ENCODE measurements around the gene GLS.
"Not testable (repeated sequence)": the region's sequence is repeated elsewhere in the genome, so short reads cannot be mapped to it uniquely, and the experiment has no call there.

The GLS gene

DNA sequence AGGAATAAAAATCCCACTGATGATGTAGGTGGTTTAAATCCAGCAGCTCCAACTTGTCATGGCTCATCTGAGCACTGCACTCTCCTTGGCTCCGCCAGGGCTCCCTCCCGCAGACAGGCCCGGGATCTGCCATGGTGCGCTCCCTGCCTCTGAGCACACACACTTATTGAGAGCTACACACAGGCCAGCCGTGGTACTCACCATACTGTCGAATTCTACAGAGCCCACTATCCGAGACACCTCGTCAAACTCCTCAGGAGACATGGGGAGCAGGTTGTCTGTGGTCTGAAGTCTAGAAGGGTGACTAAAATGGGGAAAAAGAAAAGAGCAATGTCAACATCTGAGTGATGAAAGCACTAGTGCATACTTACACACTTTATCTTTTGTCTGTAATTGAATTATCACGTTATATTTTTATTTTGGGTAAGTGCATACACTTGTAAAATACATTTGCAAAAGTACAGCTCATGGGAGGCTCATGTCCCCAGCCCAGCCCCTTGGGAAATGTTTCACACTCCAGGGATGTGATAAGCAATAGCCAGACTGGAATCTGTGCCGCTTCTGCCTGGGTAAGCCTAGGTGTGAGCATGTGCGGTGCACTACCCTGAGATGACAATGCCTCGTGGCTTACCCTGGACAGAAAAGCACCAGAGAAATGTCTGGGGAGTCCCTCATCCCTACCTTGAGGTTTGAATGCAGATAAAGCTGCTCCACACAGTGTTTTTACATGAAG is 94.2 kb downstream of the GLS start:
- DNase-seq = no peak

DNA sequence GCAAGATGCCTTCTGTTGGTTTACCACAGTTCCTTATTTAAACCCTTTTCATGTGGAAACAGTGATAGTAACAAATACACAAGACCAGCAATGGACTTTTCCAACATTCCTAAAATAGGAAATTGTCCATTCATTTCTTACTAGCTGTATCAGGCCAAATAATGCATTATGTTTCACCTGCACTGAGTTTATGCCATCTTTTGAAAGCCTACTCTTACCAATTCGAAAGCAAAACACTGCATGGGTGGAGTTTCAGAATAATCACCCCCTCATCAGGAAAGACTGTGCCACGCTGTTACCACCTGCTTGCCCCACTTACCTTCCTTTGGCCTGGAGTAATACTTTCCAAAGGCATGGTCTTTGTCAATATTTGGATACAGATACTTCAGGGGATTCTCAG is 95.9 kb downstream of the GLS start:
- DNase-seq = no peak

DNA sequence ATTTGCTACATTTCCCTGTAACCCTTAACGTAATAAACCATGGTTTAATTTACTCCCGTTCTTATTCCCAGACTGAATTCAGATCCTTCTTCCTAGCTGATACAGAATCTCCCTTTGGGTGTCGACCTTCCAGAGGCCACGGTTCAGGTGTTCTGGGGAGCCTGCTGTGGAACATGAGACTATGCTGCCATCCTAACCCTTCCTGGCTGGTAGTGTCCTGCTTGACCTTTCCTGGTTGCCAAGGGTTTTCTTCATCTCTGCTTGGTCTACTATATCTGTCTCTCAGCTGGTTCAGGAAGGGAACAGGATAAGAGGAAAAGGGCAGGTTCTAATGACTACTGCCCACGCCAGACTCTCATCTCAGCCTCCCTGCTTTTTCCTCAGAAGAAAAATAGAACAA is 96.9 kb downstream of the GLS start:
- DNase-seq = no peak

DNA sequence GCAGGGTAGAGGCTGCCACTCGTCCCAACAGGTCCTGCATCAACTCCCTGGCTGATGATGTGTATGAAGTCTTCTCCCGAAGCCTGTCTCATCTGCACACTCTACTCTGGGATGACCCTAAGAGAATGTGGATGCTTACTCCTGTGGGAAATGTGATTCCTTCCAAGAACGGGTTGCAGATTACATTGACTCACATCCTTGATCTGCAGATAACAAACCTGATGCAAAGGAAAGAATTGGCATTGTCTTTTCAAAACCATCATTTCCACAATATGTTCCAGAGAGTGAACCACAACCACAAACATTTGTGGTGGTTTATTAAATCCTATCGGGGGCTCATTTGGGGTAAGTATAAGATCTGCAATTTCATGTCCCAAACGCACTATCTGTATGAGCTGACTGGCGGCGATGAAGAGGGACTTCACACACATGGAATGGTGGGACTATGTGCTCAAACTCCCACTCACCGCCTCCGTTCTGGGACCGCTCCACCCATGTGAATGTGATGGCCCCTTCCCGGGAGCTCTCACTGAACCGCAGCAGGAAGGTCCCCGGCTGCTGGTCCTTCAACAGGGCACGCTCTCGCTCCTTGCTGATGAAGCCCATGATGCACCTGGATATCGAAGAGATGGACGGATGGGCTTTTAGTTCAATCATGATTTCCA is 97.9 kb downstream of the GLS start:
- DNase-seq = no peak

DNA sequence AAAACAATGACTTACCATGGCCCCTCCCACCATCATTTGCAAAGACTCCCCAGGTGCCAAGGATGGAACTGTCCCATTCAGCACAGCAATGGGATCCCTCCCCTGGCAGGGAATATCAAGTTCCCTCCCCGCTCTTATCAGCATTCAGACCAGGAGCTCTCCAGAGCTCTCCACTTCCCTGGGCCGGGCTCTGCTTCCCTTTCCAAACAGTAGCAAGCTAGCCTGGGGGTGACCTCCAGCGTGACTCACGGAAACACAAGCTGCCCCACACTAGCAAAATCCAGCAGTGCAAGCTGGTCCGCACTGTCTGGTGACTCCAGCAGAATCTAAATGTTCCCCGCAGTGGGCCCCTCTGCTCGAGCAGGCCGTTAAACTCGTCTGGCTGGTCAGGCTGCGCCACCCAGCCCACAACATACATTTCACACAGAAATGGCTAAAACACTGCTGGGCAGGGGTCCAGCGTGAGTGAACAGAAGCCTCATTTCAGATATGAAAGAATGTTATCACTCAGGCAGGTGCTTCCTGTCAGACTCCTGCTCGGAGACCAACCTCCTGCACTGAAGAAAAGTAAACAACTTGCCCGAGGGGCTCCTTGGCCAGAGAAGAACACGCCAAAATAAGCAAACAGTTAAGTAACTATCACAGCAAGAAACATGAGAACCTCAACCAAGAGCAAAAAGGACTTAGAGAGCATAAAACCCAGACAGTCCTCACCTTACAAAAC is 99.4 kb downstream of the GLS start:
- DNase-seq = no peak

DNA sequence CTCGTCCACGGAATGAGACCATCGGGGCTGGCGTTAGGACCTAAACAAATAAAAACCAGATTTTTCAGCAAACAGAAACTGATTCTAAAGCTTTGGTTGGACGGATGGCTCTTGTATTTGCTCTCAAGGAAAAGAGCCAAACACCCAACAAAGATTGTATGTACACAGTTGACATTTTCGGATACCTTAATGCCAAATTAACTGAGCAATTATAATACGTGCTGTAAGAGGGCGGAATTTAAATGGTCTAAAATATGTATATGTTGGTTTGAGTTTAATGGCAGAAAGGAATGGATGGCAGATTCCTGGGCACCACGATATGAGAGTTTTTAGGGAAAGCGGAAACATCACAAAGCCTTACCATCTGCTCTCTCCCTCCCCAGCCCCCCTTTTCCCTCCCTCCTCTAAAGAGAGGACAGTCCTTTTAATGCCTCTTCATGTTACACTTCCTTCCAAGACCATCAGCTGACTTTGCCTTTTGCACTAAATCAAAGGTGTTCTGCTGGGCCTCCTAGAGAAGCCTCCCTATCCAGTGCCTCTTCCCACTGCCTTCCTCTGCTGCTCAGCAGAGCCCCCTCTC is 100.1 kb downstream of the GLS start:
- DNase-seq = peak; percentile 42

DNA sequence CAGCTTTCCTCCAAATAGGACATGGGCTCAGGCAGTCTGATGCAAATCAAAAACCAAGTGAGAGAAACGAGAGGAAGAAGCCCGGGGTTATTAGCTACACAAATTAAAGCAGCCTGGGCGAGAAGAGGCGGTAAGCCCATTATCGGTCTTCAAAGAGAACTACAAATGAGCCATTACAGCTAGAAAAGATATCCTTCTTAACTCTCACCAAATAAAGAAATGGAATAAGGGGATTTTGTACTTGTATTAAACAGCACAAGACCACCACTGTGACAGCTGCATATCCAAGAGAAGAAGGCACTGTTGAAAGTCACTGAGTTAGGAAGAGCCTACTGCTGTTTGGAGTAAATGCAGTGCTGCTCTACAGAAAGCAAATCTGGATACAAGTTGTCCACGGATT is 100.7 kb downstream of the GLS start:
- DNase-seq = no peak

DNA sequence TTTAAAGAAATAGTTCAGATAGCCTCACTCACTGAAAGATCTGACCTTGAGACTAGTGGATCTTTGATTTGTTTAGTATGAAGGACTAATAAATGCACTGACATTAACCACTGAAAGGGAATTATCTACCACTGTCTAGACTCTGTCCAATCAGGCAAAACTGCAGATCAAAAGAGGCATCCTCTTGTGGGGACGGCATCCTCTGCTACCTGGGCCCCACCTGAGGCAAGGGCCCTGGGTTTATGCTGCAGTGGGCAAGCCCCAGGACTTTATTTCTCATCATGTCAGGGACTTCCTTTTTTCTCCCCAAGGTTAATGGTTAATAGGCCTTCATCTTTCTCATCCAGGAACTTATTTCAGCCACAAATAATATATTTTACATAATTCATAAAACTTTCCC is 101.1 kb downstream of the GLS start:
- DNase-seq = no peak

DNA sequence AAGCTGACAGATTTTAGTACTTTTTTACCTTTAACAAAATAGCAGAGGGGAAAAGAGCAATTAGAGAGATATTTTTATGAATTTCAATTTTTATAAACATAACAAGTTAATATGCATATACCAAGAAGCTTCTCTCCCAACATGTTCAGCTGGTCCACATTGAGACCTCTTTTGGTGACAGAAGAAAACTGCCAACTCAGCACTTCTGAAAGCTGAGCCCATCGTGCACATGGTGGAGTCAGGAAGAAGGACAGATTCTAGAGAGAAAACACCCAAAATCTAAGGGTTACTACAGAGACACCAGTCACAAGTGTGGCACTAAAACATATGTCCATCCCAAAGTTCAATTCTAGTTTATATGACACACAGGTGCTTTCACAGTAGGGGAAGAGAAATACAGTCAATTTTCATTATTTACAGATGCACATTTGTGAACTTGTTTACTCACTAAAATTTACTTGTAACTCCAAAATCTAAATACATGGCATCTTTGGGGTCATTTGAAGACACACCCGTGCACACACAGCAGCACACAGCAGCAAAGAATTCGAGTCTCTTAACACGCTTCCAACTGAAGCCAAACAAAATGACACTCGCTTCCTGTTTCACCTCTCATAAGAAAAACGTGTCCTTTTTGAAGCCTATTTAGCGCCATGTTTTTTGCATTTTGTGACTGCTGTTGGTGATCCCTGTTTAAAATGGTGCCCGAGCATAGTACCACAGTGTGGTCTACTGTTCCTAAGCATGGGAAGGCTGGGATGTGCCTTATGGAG is 101.8 kb downstream of the GLS start:
- no peak for DNase-seq

DNA sequence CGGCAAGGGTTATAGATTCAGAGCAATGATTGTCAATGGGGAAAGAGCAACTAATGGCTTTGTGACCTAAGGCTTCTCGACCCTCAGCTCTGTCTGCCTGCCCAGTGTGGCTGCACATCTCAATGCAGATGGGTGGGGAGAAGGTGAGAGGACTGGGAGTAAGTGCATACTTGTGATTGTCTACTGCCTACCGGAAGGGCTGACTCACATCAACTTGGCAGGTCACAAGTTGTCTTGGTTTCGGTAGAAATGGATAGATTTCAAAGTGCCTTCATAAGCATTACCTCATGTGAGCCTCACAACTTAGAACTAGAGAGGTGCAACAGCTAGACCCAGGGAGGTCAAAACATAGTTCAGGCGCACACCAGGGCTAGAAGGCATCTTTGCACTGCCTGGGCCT is 104.0 kb downstream of the GLS start:
- no peak for DNase-seq

DNA sequence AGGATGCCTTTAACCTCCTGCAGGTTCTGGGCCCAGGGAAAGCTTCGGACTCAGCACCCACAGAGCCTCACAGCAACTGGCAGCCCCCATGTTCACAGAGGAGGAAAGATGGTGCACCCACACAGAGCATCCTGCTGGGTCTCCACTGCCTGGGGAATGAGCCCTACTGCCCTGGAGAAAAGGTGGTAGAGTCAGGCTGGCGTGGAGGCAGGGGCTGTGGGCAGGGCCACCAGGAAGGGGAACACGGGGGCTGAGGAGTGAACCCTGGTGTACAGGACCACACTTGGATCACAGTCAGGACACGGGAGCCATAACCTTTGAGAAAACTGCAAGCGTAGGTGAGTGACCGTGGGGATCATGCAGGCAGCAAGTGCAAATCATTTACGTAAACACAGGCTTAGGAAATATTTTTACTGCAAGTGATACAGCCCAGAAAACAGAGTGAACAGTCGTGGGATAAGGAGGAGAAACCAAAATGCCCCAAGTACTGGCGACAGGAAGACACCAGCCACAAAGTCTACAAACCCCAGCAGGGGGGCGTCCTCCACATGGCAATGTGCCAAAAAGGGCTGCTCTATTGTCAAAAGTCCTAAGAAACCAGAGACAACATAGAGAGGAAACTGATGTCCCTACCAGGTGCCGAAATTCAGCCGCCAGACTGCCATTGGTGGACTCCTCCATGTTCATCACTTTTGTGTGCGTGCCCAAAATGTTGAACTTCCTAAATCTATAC is 105.8 kb downstream of the GLS start:
- no peak for DNase-seq

DNA sequence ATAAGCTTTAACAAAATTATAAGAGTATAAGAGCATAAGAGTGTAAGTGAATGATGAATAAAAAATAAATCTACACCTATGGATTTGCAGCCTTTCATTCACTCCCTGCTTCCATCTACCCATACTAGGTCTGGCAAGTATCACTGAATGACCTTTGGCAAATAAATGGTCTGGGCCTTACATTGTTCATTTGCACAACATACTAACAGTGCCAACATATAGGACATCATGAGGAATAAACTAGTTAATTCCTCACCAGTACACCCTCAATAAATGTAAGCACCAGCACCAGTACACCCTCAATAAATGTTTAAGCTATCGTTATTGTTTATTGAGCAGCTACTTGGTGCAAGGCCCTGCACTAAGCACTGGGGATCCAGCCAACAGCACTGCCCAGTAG is 106.5 kb downstream of the GLS start:
- DNase-seq = no peak

DNA sequence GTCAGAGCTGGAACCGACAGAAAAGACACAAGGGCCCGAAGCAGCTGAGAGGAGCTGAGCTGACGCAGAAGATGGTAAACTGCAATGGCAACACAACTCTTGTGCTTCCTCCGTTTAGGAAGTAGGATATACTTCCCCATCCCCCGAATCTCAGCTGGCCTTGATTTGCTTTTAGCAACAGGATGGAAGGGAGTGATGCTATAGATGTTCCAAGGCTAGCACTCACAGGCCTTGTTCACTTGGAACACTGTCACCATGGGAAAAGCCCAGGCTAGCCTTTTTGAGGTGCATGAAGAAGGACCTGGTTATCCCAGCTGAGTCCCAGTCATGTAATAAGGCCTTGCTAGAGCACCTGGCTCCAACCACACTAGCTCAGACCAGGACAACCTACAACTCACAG is 107.3 kb downstream of the GLS start:
- DNase-seq = no peak

DNA sequence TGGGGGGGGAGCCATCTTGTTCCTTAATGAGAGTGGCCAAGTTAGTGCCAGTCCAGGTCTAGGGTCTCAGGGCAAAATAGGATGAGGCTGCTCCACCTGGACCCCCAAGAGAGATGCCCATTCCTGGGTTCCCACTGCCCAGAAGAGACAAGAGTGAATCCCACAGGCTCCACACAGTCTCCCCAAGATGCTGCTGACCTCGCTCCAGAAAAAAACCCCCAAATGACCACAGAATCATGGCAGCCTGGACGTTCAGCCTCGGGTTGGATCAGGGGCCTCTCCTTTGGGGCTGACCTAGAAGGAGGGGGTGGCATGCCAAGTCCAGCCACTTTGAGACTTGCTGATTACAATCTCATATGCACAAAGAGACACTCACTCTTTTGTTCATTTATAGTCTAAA is 108.3 kb downstream of the GLS start:
- DNase-seq = no peak

DNA sequence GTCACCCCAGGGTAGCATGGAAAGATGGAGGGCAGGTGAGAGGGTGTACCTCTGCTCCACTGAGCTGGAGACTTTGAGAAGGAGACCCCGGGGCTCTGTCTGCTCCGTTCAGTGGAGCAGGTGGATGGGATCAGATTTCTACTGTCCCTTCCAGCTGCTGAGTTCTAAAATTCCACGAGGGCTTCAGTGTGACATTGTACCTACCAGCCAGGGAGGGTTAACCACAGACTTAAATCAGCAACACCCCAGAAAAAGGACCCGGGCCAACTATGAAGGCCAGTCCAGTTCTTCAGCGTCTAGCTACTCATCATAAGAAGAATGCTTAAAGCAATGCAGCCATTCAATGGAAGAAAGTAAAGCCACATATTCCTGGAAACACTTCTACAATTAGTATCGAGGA is 109.5 kb downstream of the GLS start:
- DNase-seq = no peak

DNA sequence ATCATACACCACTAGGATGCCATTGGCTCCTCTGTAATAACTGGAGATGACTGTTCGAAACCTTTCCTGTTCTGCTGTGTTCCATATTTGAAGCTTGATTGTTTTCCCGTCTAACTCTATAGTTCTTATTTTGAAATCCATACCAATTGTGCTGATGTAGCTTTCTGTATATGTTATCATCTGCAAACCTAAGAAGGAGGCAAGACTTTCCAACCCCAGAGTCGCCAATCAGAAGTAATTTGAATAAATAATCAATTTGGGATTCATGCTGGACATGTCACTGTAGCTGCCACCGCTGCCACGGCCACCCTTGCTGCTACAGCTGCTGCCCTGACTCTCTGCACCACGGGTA is 112.6 kb downstream of the GLS start:
- no peak for DNase-seq

DNA sequence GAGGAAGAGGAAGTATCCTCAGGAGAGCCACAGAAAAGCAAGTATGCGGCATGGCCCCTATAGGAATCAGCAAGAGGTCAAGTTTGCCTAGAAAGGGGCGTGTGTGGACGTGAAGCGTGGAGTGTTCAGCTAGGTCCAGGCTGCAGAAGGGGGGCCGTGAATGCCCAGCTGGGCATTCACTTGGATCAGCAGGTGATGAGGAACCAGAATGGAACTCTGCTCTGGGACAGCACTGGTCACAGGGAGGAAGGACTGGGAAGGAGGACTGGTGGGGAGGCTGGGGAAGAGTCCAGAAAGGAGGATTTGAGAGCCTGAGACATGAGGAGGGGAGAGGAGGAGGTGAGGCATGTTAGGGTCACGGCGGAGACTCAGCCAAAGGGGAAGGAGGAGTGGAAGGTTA is 113.5 kb downstream of the GLS start:
- DNase-seq = no peak

DNA sequence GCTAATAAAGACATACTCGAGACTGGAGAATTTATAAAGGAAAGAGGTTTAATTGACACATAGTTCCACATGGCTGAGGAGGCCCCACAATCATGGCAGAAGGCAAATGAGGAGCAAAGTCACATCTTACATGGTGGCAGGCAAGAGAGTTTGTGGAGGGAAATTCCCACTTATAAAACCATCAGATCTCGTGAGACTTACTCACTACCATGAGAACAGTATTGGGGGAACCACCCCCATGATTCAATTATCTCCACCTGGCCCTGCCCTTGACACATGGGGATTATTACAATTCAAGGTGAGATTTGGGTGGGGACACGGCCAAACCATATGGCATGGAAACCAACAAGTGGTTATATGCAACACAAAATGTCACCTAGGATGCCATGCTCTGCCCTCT is 114.7 kb downstream of the GLS start:
- not testable (repeated sequence) for DNase-seq

DNA sequence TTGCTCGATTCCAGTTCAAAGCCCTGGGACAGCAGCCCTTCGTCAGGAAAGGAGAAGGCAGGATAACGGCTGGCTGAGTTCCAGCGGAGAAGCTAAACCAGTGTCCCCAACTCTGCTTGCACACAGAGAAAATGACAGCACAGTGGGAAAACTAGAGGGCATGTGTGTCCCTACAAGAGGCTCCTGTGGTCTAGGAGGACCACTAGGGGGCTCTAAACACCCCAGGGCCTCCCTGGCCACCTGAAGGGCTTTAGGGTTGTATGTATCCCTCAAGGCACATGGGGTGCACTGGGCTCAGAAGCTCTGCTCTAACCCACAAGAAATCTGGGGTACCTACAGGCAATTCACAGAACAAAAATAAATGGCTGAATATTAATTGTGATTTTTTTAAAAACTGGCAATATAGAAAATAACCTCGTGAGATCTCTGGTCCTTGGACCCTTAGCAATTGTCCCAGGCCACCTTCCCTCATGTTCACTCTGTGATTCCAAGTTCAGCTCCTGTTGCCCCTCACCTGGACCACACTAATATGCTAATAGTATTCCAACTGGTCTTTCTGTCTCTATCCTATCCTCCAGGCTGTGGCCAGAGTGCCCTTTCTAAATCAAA is 115.8 kb downstream of the GLS start:
- no peak for DNase-seq

DNA sequence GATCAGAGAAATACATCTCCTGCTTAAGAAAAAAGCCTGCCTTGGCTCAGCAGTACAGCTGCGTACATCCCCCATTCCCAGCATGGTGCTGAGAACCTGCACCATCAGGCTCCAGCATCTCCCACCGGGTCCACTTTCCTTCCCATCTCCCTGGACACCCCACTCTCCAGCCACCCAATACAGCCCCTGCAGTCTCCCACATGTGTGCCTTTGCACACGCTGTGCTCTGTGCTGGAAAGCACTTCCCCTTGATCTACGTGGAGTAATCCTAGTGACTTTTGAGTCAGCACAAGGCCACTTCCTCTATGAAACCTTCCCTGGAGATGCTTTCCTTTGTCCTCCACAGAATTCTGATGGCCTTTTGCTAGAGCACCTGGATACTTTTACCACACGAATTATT is 116.3 kb downstream of the GLS start:
- DNase-seq = no peak

DNA sequence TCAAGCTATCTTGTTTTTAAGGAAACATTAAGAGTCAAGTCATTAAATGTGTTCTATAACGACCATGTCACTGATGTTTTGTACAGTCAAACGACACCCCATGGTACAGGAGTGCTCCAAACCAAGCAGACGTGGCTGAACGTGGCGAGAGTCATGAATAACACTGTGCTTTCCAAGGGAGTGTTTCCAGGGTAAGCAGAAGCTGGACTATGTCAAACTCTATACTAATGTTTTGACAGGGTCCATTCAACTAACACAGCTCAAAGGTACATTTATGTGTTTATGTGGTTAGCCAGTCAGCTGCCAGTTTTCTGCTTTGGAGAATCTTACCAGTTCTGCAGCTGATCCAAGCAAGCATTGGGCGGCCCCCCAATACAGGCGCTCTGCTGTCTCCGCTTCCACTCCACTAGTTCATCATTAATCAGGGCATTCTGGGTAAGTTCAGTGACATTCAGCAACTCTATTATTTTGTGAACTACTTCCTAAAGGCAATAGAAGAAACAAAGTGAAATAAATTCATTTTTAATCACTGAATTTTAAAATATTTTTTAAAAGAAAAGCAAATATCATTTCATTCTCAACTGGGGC is 117.0 kb downstream of the GLS start:
- no peak for DNase-seq

DNA sequence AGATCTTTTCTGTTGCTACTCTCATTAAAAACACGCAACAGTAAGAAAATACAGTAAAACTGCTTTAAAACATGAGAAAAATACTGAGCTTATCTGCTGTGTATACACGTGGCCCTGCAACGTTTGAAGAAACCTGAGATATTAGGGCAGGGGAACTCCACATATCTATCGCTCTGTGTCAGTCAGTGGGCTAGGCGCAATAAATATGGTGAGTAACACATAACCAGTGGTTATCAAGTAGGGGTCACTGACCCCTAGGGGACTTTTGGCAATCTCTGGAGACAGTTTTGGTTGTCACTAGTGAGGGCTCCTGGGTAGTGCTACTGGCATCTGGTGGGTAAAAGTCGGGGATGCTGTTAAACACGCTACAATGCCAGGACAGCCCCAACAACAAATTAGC is 118.4 kb downstream of the GLS start:
- no peak for DNase-seq

All from NCI-H774 (cell line).